CD4-positive, alpha-beta T cell treated with Interleukin-15 for 4 hours (primary cell): ENCODE measurements around the gene INCA1.

Experiments
- DNase-seq: peaks from one replicate; pipeline ENCODE4 v3.0.0-alpha.2; 2020; ENCODE audit warnings: low spot score

INCA1 gene

DNA sequence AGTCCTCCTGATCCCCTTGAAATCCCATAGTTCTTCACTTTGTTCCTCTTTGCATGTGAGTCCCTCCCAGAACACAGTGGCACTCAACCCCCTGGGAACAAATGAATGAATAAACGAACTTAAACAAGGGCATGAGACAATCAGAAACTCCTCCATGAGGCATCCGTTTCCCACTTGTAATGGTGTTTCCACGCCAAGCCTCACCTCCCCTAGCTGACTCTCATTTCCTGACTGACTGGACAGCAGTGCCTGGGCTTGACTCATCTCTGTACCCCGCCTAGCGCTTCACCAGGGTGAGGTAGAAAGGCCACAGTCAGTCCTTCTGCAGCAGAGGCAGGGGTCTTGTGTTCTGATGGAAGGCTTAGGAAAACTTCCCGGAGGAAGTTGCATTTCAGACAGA, 14.6 kb upstream of the INCA1 start:
- no peak for DNase-seq

DNA sequence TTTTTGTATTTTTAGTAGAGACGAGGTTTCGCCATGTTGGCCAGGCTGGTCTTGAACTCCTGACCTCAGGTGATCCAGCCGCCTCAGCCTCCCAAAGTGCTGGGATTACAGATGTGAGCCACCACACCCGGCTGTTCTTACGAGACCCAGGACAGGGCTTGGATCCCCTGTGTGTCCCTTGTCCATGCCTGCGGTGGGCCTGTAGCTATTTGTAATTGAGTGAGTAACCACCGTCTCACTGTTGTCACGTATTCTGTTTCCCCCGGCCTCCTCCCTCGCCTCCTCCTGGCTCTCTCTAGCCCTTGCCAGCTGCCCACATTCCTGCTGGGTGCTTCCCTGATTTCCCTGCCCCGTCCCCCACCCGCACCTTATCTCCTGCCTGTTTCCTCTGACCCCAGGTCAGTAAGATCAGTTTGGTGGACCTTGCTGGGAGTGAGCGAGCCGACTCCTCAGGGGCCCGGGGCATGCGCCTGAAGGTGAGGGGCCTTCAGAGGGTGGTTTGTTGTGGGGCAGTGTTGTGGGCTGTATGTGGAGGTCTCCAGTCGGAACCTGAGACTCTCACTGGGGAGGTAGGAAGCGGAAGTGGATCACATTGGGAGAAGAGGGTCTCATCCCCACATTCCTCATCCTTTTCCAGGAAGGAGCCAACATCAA, 6.0 kb upstream of the INCA1 start:
- no peak for DNase-seq

DNA sequence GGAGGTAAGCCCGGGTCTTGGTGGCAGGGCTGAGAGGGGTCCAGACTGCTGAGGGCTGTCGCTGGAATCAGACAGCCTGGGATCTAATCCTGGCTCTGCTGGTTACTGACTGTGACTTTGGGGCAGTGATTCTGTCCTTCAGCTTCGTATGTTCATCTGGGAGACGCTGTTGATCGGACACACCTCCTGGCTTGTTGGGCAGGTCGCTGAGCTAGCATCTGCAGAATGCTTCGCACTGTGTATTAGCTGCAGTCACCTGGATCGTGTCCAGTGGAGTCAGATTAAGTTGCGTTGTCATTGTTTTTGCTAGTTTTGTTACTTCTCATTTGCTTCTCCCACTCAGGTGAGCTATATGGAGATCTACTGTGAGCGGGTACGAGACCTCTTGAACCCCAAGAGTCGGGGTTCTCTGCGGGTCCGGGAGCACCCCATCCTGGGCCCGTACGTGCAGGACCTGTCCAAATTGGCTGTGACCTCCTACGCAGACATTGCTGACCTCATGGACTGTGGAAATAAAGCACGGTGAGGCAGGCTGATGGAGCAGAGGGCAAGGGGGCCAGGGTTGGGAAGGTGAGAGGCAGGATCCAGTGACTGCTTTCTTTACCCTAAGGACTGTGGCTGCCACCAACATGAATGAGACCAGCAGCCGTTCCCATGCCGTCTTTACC, 4.9 kb upstream of the INCA1 start:
- DNase-seq = no peak

DNA sequence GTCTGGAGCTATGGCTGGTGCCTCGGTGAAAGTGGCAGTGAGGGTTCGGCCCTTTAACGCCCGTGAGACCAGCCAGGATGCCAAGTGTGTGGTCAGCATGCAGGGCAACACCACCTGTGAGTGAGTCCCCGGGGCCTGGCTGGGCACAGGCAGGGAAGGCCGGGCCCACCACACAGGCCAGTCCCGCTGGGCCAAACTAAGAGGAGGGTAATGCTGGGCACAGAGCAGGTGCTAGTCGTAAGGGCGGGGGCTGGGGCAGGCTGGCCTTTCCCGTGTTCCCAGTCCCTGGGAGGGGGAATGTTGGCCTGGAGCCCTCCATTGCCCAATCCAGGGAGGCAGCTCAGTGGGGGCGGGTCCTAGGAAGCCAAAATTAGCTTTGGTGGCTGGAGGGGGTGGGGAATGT, 2.9 kb upstream of the INCA1 start:
- no peak for DNase-seq

DNA sequence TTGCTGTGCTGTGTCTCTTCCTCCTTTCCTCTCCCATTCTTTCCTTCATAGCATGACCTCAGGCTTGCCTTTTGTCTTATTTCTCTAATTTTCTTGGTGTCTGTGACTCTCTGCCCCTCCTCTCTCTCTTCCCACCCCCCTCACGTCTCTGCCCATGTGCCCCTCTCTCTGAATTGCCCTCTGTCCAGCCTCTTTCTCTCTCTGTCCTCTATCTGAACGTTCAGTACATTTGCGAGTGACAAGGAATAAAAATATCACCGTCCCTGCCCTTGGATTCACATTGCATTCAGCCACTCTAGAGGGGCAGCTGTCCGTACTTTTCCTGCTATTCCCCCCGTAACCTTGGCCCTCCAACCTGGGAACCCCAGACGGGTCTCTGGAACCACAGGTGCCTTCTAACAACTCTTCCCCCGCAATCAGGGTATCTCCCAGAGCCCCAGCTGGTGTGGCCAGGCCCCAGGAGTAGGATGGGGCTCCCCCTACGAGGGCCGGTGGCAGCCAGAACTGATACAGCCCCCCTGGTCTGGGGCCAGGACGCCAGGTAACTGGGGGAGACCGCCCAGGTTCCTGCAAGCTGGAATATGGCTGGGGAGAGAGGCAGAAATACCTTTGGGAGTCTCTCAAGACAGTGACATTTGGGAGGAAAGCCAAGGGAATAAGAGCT, 2.2 kb upstream of the INCA1 start:
- no peak for DNase-seq

DNA sequence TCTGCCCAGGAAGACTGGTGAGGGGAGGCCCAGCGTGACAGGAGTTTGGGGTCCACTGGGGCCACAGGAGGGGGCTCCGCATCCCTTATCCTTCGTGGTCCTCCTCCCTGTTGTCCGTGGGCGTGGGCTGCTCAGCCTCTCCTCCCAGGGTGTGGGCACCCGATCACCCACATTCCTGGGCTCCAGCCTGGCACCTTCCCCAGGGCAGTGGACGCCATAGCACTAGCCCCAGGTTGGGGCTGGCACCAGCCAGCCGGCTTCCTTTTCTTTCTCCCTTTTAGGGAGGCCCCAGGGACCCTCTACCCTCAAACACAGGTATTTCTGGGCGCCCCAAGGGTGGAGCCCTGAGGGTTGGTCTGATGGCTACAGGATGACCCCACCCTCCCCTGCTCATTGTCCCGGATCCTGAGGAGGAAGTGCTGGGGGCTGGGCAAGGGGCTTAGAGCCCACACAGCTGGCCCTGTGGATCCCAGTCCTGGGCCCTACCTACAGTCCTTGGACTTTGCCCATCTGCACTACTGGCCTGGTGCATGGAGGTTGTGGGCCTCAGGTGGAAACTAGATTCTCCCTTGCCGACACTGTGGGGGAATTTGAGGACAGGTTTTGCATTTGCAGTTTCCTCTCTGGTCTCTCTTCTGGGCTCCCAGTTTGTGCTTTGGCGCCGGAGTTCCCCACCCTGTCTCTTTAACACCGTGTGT, 1.6 kb upstream of the INCA1 start:
- DNase-seq = no peak

DNA sequence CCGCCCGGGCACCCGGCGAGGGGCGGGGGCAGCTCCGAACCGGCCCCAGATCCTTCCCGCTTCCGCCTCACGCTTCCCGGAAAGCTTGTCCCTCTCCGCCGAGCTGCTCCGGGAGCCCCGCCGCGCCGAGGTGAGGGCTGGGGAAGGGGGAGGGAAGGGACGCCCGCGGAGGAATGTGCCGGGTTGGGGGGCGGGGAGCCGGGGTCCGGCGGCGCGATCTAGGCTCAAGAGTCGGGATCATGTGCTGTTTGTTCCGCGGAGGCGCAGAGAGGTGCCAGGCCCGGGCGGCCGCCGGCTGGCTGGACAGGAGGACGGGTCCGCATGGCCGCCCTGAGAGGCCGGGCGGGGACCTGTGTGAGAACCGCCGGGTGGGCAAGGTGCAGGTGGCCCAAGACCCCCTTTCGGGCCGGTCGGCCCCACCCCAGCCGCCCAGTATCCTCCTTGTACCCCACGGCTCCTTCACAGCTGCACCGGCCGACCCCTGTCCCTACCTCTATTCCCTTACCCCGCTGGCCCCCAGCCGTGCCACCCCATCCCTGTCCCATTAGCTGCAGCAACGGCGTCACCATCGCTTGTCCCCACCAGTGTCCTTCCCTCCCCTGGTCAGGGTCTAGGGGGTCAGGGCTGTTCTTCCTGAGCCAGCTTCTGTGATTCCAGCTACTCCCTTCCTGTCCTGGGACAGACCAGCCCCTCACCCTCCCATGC, 857 bp upstream of the INCA1 start:
- DNase-seq = no peak

DNA sequence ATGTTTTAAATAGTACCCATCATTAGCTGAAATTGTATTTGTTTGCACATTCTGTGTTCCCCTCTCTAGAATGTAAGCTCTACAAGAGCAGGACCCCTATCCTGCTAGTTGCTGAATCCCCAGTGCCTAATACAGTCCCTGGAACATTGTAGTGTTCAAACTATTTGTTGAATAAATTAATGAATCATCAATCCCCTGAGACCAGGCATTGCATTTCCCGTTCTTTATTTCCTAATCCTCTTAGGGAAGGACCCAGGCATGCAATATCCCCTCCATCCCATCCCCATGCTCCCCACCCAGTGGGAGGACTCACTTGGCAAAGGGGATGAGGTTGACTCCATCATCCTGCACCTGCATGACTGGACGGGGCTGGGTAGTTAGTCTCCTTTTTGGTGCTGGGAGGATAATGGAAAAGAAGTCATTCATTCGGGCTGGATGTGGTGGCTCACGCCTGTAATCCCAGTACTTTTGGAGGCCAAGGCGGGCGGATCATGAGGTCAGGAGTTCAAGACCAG, 3.2 kb downstream of the INCA1 start:
- DNase-seq = no peak

DNA sequence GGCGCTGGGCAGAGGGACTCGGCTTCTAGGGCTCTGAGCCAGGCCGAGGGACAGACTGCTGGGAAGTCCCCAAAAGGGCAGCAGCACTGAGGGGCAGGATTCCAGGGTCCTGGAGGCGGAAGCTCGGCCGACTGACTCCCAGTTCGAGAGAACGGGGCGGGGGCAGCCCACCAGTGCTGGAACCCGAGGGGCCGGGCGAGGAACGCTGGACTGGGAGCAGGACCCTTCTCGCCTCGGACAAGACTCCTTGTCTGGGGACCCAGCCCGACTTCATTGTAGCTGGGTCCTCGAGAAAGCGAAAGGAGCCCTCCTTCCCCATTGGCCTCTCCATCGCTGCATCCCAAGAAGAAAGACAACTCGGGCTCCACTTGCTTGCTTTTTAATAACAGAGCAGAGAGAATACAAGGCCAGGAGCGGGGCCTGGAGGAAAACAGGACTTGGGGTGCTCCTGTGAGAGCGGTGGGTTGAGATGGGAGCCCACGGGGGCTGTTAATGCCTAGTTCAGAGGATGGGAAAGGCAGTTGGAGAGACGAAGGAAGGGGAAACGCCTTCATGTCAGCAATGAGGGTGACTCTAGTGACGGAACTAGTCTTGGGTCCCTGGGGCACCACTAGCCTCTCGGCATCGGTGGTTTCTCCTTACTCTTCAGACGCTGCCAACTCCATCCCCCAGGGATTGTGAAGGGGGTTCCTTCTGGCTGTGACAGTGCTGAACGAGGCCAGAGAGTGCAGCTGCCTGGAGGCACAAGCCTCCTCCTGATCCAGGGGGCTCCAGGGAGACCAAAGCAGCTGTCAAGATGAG, 9.4 kb downstream of the INCA1 start:
- DNase-seq = no peak

DNA sequence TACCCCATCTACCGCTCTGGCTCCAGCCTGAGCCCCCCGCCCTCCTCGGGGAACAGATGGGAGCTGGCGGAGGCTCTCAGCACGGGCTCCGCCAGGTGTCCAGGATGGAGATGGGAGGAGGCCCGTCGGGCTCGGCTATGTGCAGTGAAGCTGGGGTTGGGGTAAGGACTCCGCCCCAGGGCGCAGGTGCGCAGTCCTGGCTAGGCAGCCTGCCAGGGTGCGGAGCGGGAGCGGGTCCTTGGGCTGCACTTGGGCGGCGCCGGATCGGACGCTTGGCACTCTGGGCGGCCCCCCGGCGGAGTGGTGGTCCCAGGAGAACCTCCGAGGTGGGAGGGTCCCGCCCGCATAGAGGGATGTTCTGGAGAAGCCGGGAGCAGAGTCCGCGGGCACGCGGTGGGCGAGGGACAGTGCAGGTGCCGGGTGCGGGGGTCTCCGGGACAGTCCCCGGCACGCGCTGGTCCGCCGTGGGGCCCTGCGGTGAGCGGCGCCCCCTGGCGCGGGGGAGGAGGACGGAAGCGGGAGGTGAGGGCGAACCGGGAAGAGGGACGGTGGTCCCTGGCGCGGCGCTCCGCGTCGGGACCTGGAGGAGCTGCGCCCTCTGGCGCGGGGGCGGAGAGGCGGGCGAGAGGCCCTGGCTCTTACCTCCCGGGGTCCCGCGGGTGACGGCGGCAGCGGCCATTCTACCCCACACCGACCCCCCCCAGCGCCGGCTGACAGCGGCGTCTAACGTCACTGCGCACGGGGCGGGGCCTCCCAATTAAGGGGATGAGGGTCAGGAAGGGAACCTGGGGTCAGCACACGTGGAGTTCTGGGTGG, 10.2 kb downstream of the INCA1 start, which contains the start of gene CAMTA2:
Gene CAMTA2, minus strand, starts transcription at position 725 of the 816 bp plus-strand sequence. CDS start 1,453 bp downstream, outside the sequence.
- peak; percentile 83 for DNase-seq

DNA sequence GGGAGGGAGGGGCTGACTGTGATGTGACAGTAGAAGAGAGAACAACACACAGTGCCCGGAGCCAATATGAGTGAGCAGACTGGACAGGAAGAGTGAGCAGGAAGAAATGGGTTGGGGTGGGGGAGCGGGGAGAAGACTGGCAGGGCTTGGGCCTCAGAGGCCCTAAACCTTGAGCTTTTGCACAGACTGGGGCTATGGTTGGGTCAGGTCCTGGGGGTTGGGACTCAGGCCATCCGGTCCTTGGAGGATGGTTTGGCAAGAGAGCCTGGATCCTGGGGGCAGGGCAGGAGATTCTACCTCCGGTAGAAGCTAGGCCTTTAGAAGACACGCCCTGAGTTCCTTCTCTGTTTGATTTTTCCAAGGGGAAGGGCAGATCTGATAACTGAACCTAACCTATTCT, 10.9 kb downstream of the INCA1 start:
- DNase-seq = no peak

DNA sequence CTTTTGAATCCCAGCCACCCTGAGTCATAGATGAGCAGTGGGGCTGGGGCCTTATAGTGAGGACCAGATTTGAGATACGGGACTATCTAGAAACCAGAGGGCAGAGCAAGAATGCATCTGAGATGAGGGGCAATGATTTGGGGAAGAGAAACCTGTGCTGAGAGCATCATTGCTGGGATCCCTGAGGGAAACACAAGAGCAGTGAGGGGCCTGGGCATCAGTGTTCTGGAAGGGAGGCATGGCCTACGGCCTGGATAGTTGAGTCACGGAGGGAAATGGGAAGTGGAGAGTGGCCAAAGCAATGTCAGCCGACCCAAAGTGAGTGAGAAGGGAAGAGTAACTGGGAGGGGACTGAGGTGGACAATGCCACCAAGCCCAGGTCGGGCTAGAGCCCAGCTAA, 15.0 kb downstream of the INCA1 start:
- no peak for DNase-seq

DNA sequence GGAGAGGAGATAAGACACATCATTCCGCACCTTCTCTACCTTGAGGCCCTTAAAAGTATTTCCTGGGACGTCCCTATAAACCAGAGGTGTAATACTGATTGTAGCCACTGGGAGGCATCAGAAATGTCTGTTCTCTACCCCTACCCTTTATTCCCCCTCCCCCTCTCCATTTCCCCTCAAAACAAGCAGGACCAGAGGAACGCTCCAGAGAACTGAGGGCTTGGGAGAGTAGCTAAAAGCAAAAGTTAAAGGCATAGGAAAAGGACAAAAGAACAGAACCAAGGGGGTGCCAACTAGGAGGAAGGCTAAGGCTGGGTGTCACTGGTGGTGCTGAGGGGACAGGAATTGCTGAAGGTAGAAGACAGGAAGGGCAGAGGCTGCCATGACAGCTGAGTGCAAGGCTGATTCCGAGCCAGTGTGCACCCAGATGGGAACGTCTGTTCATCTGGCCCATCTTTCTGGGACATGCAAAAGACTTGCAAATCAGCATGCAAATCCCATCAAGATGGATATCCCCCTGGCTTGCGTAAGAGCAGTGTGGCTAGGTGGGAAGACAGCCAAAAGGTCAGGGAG, 16.6 kb downstream of the INCA1 start:
- DNase-seq = peak; percentile 71

DNA sequence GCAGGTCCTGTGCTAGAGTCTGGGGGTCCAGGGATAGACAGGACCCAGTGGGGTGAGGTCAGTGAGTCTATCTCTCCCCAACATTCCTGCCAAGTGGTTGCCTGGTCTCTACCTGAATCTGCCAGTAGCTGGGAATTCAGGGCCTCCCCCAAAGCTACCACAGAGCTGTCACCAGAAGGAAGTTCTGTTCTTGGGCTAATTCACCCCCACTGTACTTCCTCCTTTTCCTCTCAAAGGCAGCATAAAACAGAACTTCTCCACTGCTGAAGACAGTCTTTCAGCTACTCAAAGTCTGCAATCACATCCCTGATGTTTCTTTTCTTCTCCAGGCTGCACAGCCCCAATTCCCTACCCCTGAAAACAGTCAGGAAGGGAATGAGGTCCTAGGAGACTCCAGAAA, 18.6 kb downstream of the INCA1 start:
- no peak for DNase-seq

DNA sequence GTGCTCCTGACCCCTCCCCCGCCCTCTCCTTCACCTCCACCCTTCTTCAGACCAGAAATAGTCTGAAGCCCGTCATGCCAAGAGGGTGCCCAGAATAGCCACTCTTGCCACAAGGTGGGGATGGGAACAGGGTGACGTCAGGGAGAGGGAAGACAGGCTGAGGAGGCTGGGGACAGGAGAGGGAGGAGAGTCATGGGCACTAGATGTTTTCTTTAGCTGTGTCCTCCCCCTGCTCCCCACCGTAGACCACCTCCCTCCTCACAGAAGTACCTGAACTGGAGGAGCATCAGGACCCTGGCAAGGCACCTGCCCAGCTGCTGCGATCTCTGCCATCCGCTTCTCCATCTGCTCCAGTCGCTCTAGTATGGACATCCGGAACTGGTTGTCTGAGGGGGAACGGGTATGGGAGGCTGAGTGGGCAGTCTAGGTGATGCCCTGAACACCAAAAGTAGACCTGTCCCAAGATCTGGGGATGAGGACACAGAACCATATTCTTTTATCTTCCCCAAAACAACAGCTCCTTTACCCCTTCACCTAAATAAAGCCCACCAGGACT, 23.1 kb downstream of the INCA1 start:
- DNase-seq = no peak

DNA sequence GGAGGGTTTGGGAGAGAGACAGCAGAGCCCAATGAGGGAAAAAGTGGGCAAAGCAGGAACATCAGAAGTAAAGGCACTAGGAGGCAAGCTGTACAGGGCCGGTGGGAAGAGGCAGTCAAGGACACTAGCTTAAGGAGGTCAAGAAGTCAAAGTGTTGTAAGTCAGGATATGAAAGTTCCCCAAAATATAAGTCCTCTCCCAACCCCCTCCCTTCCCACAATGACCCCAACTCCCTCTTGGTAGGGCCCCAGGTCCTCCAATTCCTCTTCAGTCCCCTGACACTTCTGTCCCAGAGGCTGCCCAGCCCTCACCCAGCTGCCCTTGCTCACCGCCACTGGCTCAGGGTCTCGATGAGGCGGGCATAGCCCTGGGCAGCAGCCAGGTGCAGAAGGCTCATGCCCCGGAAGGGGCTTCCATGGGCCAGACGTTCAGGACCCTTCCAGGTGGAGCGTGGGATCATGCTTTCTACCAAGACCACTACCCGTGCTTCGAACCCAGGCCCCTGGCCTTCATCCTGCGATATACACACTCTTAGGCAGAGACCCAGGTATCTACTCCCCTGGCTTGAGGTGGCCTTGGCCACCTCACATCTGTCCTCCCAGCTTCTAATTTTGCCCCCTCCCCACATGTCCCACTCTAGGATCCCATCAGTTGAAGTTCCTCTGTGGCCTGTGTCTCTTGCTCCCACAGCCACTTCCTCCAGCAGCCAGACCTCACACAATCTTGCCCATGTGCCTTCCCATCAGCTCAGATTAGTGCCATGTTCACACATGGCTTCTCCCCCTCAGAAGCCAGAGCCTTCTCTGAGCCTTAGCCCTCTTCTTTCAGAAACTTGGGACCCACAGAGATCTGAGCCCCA, 23.8 kb downstream of the INCA1 start:
- DNase-seq = no peak

DNA sequence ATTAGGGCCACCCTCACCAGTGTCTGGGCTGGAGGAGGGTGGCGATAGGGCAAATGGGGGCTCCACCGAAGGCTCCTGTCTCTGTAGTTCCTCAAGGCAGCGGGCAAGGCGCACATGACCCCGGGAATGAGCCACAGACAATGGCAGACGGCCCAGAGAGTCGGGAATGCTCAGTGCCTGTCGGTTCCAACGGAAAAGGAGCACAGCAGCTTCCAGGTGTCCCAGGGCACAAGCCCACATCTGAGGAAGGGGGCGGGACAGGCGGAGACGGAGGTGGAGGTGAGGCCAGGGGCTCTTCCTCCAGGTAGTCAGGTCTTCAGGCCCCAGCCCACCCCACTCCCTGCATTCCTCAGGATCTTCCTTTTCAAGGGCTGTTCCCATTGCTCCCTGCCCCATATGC, 24.6 kb downstream of the INCA1 start:
- DNase-seq = no peak

DNA sequence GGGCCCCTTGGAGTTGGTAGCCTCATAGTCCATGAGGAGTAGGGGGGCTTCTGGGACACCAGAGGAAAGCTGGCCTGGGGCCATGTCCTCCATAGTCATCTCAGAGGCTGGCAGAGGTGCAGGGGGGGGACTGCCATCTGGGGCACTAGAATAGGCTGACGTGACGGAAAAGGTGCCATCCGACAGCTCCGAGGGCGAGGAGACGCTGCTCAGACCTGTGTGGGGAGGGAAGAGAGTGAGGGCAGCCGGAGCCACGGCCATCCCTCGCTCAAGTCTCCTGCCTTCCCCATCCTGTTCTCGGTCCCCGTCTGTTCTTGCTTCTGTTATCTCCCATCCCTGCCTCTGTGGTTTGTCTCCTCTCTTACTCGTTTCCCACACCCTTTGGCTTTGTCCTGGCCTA, 25.0 kb downstream of the INCA1 start:
- DNase-seq = no peak

DNA sequence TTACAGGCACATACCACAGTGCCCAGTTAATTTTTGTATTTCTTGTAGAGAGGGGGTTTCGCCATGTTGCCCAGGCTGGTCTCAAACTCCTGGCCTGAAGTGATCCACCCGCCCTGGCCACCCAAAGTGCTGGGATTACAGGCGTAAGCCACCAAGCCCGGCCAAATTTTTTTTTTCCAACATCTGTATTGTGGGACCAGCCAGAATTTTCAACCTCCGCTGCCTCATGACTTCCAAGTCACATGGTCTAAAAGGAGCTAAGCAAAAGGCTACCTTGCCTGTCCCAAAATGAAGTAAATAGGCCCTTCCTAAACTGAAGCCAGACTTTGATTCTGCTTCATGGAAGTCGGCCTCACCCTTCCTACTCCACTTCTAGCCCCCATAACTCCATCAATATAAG, 25.5 kb downstream of the INCA1 start:
- DNase-seq = no peak
